ENCODE results near the gene NAGK. TPM values are rescaled to one million over a fixed set of nuclear protein-coding genes. Genes with fewer than 3 reads are reported as not detected.

Gene NAGK
- total RNA-seq, 1 donor from 2014 or later, result 133 TPM

- FAIRE-seq (no peak), DNase-seq (ENCODE audit: low read depth) (no peak)
- no peaks in the 10 kb centered on the region for H3K27me3 Mint-ChIP-seq (ENCODE audit: low read depth, unreplicated experiment)
- no peak overlapping the region for H3K9ac ChIP-seq (ENCODE audit: low read length)
- H3K36me3 ChIP-seq (ENCODE audit: insufficient read depth, low read length), result no peaks in the 10 kb centered on the region
- H3K4me1 ChIP-seq (ENCODE audit: insufficient read depth, low read length), result peaks cover 7% of the 10 kb centered on the region
- H3K27me3 ChIP-seq (ENCODE audit: insufficient read depth, low read length), result no peaks in the 10 kb centered on the region
- TF ChIP-seq EZH2 (IDR thresholded peaks at IDR 0.05; ENCODE audit: insufficient read depth, low read length) (no peak), CTCF (IDR thresholded peaks at IDR 0.05; ENCODE audit: insufficient read depth, low read depth, low read length) (no peak)
- peaks cover 7% of the 10 kb centered on the region for H3K36me3 Mint-ChIP-seq (ENCODE audit: low read depth, unreplicated experiment)
- no peak overlapping the region for H3K4me3 Mint-ChIP-seq (ENCODE audit: unreplicated experiment)
- peaks cover 22% of the 10 kb centered on the region for H4K20me1 ChIP-seq (ENCODE audit: insufficient read depth, low read length)
- H3K4me3 ChIP-seq (ENCODE audit: insufficient read depth, low read depth, low read length), result no peak overlapping the region
- H3K9me3 Mint-ChIP-seq (ENCODE audit: unreplicated experiment), result peaks cover 2% of the 10 kb centered on the region
- H3K79me2 ChIP-seq (ENCODE audit: insufficient read depth, low read length), result peaks cover 61% of the 10 kb centered on the region
- H3K27ac Mint-ChIP-seq (ENCODE audit: unreplicated experiment), result no peak overlapping the region
- no peak overlapping the region for H3K27ac ChIP-seq (ENCODE audit: low read depth, low read length)
- H3K4me2 ChIP-seq (ENCODE audit: low read length), result no peak overlapping the region
- H2AFZ ChIP-seq (ENCODE audit: low read depth, low read length), result no peak overlapping the region
- no peaks in the 10 kb centered on the region for H3K9me3 ChIP-seq (ENCODE audit: insufficient read depth, low read depth, low read length)
- peaks cover 4% of the 10 kb centered on the region for H3K4me1 Mint-ChIP-seq (ENCODE audit: low read depth, unreplicated experiment)
These were observed 58.5 kb downstream of the NAGK start for GRCh38 chr2:71126957-71127356.

Other genes with a start within 250 kb of the NAGK start
- gene CLEC4F, start 248.0 kb upstream of the NAGK start, total RNA-seq, result not detected in 2 replicates
- gene CD207, start 232.8 kb upstream of the NAGK start, total RNA-seq, result not detected in 2 replicates
- 0.26 and 0.48 TPM in 2 replicates for gene VAX2, start 168.1 kb upstream of the NAGK start, total RNA-seq
- not detected in 2 replicates for gene ATP6V1B1, start 132.7 kb upstream of the NAGK start, total RNA-seq
- gene ANKRD53, start 90.0 kb upstream of the NAGK start, total RNA-seq, result 0.94 and 1.1 TPM in 2 replicates
- 44.7 and 47.8 TPM in 2 replicates for gene TEX261, start 73.8 kb upstream of the NAGK start, total RNA-seq
- gene MCEE, start 61.6 kb downstream of the NAGK start, total RNA-seq, result 13.1 and 18.3 TPM in 2 replicates
- 40.1 and 41.1 TPM in 2 replicates for gene MPHOSPH10, start 62.0 kb downstream of the NAGK start, total RNA-seq
- gene PAIP2B, start 158.5 kb downstream of the NAGK start, total RNA-seq, result 1.7 TPM in 2 replicates

All from astrocyte (in vitro differentiated cells and primary cell).